T-helper 22 cell (primary cell): ENCODE results near the gene FA2H.

Experiments used
- DNase-seq: peaks from one replicate; pipeline ENCODE4 v3.0.0-alpha.2; 2020; ENCODE audit warnings: low read depth

Gene FA2H

GRCh38 chr16:74744566-74744965 is 30.1 kb downstream of the FA2H start:
- no peak for DNase-seq

GRCh38 chr16:74743668-74744299 is 30.8 kb downstream of the FA2H start:
- no peak for DNase-seq

GRCh38 chr16:74743045-74743667 is 31.5 kb downstream of the FA2H start:
- no peak for DNase-seq

GRCh38 chr16:74742051-74742481 is 32.6 kb downstream of the FA2H start:
- no peak for DNase-seq

- DNase-seq, result no peak
These were observed 33.8 kb downstream of the FA2H start for GRCh38 chr16:74740795-74741304.

GRCh38 chr16:74739275-74739674 is 35.3 kb downstream of the FA2H start:
- no peak for DNase-seq

- no peak for DNase-seq
These were observed 35.8 kb downstream of the FA2H start for GRCh38 chr16:74738816-74739215.

GRCh38 chr16:74738113-74738541 is 36.5 kb downstream of the FA2H start:
- DNase-seq, result no peak

GRCh38 chr16:74737521-74737920 is 37.1 kb downstream of the FA2H start:
- no peak for DNase-seq

GRCh38 chr16:74736531-74737157 is 38.0 kb downstream of the FA2H start:
- no peak for DNase-seq

GRCh38 chr16:74735554-74735953 is 39.1 kb downstream of the FA2H start:
- DNase-seq, result no peak

- DNase-seq, result no peak
These were observed 39.5 kb downstream of the FA2H start for GRCh38 chr16:74735162-74735452.

GRCh38 chr16:74734361-74735161 is 40.1 kb downstream of the FA2H start:
- DNase-seq, result no peak

GRCh38 chr16:74732707-74733350 is 41.8 kb downstream of the FA2H start:
- DNase-seq, result no peak

GRCh38 chr16:74731853-74732477 is 42.7 kb downstream of the FA2H start:
- DNase-seq, result no peak

- no peak for DNase-seq
These were observed 44.6 kb downstream of the FA2H start for GRCh38 chr16:74729783-74730683.

- DNase-seq, result no peak
These were observed 46.7 kb downstream of the FA2H start for GRCh38 chr16:74727903-74728302.

- DNase-seq, result no peak
These were observed 47.9 kb downstream of the FA2H start for GRCh38 chr16:74726716-74727115.

- DNase-seq, result no peak
These were observed 48.8 kb downstream of the FA2H start for GRCh38 chr16:74725651-74726455.
